Left ventricle myocardium superior (tissue), 1 donor: ENCODE measurements around the gene MARVELD3. TPM values are rescaled to one million over a fixed set of nuclear protein-coding genes. Genes with fewer than 3 reads are reported as not detected.
"Not testable (repeated sequence)": the region's sequence is repeated elsewhere in the genome, so short reads cannot be mapped to it uniquely, and the experiment has no call there.

Experiments
- ATAC-seq: fragments of 200-7000 bp; cut with Tn5 transposase; one replicate; pipeline ENCODE4 v1.9.1; 2020; ENCODE audit warnings: mild to moderate bottlenecking, moderate library complexity
- DNase-seq: peaks from one replicate; pipeline ENCODE4 v3.0.0-alpha.2; 2020
- intact Hi-C: fragments of 100-400 bp; cut with micrococcal nuclease; formaldehyde crosslinking; loops from one replicate; pipeline ENCODE4 v1.11.0; 2022
- total RNA-seq: library from RNA; stranded (reverse); fragmentation: NEBNext Ultra II Directional; extraction: Animal tissue kit (Norgen Biotek cat#: 25700); gene quantifications from one replicate; pipeline ENCODE4 v1.2.1, GENCODE V29; 2021
- donor health status: DM: no; HTN: yes; CAD: no; lungs with severe emphysema.

The MARVELD3 gene
- total RNA-seq, 1 donor from 2014 or later: not detected

DNA sequence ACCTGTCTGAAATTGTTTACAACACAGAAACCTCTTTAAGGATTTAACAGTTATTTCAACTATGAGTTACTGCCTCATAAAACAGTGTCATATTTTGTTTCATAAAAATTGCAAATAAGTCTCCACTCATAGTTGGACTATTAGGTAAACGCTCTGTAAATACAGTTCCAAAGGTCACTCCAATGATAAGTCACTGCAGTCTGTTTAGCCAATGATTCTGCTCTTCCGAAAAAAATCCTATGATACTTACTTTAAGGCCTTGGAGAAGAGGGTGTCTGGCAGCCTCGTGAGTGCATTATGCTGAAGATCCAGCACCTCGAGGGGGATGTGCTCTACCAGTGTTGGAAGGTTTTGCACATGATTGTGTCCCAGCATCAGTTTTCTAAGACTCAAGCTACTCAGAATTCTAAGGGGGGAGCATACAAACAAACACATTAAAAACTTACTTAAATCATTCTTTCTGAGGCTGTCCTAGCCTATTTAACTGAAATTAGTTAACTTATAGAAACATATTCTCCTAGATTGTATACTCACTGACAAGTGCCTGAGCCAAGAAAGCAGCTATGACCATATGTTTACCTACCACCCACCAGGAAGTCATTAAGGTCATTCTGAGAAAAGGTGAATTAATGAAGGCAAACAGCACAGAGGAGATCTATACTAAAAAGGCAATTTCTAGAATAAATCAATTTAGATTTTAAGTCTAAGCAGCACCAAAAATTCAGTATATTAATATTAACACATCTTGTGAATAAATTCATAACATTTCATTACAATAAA, 41.1 kb downstream of the MARVELD3 start:
- intact Hi-C loops: no loop called here
- no peak for DNase-seq
- no peak for ATAC-seq

DNA sequence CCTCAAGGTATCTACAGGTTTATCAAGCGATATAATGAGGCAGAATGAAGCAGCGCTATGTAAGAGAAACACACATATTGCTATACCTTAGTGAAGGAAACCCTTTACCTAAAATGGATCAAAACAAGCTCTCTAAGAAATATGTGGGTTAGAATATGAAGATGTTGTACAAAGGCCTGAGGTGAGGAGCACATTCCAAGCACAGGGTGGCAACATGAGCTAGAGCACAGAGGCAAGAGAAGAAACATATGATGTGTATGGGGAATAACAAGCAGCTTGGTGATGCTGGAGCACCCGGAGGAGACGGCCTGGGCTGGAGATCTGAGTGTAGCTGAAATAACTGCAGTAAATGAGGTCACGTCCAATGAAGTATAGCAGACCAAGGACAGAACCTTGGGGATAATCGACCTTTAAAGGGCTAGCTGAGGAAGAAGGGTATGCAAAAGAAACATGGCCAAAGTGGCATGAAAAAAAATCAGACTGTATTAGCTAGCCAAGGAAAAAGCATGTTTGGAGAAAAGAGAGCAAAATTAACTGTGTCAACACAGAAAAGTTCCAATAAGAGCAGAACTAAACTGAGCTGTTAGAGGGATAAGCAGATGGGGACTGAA, 44.0 kb downstream of the MARVELD3 start:
- ATAC-seq (no peak), DNase-seq (no peak)
- intact Hi-C loops: no loop called here

DNA sequence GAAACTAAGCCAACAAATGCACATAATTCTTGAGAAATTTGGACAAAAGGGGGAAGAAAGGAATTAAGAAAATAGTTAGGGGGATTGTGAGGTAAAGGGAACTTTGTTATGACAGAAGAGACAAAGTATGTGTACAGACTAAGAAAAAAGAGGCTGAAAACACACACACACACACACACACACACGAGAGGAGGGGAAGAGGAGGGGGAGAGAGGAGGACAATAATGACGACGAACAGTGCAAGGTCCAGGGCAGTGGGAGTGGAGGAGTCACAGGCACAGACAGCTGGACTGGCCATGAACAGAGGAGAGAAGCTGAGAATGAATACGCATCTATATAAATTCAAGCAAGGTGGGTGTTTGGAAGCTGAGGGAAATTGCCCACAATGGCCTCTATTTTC, 44.6 kb downstream of the MARVELD3 start:
- no peak for ATAC-seq
- DNase-seq: no peak
- intact Hi-C loops: no loop called here

DNA sequence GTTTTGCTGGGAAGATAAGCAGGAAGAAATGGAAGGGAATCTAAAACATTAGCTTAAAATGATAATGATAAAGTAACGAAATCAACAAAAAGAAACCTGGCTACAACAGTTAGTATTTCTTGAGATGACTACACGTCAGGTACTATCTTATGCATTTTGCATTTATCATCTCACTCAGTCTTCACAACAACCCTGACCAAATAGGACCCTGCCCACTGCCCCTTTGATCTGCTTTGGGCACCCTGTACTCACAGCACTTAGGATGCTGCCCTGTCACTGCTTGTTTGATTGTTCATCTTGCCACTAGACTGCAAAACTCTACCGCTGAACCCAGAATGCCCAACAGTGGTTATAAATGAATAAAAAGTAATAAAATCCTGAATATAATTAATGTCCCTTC, 45.2 kb downstream of the MARVELD3 start:
- ATAC-seq: no peak
- intact Hi-C loops: no loop called here
- DNase-seq: no peak

DNA sequence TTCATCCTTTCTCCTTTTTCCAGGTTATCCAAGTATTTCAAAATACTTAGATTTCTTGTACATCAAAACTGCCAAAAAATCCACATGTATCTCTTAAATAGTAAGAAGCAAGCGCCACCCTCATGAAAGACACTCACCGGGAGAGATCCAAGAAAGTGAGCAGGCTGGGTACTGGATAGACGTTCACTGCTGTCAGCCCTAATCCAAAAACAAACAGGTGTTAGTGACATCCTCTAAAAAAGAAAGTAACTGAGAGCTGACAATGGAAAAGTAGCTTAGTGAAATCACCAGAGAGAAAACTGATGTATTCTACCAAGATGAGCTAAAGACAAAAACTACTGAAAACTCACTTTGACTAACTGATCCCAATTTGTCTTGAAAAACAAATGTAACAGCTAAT, 46.1 kb downstream of the MARVELD3 start:
- intact Hi-C loops: no loop called here
- ATAC-seq: no peak
- no peak for DNase-seq

DNA sequence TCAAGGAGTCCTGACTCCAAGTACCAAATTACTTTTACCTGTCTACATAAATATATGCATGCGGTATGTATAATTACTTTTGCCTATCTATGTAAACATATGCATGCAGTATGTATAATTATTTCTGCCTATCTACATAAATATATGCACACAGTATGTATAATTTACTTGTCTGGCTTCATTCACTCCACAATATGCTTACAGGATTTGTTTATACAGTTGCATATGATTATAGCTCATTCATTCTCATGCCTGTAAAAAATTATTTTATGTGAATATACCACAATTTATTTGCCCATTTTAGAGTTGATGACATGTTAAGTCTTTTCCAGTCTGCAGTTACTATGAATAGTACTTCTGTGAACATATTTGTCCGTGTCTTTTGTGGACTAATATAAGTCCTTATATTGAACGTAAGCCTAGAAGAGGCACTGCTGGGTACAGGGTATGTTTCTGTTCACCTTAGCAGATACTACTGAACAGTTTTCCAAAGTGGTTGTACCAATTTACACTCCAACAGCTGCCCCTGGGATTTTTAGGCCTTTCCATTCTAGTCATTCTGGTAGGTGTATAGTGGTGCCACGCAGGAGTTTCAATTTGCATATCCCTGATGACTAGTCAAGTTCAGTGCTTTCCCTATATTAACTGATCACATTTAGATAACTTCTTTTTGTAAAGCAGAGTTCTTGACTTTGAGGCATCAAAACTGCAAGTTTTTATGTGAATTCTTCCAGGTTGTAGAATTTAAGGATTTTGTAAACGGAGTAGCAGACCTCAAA, 47.0 kb downstream of the MARVELD3 start:
- ATAC-seq (no peak), DNase-seq (no peak)
- intact Hi-C loops: no loop called here

DNA sequence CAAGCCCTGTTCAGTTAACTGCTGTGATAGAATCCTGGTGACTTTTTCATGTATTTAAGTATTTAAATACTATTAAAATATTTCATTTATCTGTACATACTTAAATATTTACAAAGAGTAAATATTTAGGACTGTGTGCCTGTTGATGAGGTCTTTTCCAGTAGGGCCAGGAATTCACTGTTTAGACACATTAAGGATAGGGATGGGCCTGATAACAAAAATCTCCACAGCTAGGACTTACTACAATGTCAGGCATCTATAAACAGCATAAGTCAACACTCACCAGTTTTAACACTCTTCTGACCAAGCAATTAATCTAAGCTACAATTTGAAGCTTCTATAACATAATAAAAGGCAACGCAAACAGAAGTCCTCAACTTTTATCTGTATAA, 47.6 kb downstream of the MARVELD3 start:
- intact Hi-C loops: no loop called here
- ATAC-seq (no peak), DNase-seq (no peak)

DNA sequence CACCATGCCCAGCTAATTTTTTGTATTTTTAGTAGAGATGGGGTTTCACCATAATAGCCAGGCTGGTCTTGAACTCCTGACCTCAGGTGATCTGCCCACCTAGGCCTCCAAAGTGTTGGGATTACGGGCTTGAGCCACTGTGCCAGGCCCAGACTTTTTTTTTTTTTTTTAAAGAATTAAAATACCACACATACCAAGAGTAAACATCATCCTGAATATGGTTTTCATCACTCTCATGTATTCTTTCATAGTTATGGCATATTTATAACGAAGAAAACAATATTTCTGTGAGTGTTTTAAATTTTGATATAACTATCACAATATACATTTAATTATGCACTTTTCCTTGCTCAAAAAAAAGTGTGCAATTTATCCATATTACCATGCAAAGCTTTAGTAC, 48.2 kb downstream of the MARVELD3 start:
- DNase-seq (no peak), ATAC-seq (no peak)
- intact Hi-C loops: no loop called here

DNA sequence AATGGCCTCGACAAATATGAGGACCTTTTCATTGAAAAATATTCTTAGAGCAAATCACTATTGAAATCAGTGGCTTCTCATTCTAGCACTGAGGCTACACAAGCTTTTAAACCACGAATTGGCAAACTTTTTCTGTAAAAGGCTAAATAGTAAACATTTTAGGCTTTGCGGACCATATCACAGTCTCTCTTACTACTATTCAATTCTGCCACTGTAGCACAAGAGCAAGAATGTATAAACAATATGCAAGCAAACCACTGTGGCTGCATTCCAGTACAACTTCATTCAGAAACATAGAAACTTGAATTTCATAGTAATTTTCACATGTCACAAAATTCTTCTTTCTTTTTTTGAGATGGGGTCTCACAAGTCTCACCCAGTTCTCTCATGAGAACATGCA, 49.4 kb downstream of the MARVELD3 start:
- DNase-seq (no peak), ATAC-seq (no peak)
- intact Hi-C loops: no loop called here

DNA sequence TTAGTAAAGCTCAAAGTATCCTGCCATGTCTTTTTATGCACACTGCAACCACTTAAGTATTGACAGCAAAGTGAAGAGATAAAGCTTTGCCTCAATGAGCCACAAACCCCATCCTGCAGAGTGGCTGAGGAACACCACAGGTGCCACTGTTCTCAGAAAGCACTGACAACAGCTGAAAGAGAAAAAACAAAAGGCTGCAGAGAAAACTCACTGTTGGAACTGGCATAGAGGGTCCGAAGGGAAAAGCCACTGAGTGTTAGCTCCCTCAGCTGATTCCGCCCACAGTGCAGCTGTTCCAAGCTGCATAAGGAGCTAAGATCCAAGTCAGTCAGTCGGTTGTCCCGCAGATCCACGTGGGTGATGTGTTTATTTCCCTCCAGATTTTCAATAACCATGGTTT, 50.3 kb downstream of the MARVELD3 start:
- ATAC-seq: no peak
- intact Hi-C loops: no loop called here
- DNase-seq: no peak

DNA sequence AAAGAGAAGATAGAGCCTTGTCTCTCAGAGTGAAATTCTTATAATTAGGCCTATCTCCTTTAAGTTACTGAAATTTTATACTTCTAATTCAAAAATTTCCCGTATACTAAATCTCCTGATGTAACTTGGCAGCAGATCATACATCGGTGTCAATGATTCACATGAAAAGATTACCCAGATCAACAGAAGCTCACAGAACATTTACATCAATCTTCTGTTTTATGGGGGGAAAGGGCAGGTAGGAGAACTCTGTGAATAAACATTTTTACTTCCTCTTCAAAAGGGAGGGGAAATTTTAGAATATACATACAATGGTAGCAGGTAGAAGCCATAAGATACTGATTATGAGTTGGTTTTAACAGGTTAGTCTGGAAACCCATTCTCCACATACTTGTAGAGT, 55.4 kb downstream of the MARVELD3 start:
- DNase-seq (no peak), ATAC-seq (no peak)
- intact Hi-C loops: no loop called here

DNA sequence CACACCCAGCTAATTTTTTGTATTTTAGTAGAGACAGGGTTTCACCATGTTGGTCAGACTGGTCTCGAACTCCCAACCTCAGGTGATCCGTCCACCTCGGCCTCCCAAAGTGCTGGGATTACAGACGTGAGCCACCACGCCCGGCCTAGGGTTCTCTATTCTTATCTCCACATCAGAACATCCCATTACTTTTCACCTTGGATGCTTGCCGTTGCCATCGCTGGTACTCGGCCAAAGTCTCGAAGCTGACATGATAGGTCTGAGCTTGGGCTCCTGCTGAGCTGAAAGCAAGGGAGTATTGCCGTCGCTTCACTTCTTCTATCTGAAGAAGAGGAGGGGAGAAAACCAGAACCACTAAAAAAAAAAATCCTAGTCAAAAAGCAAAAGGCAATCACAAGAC, 58.3 kb downstream of the MARVELD3 start:
- ATAC-seq, intact Hi-C loops, DNase-seq: not testable (repeated sequence)

Other genes starting within 250 kb of the MARVELD3 start
- gene TLE7, start 184.1 kb upstream of the MARVELD3 start, total RNA-seq: not detected
- gene ZNF23, start 163.9 kb upstream of the MARVELD3 start, total RNA-seq: 5.4 TPM
- 2.0 TPM for gene ZNF19, start 136.9 kb upstream of the MARVELD3 start, total RNA-seq
- not detected for gene CHST4, start 99.8 kb upstream of the MARVELD3 start, total RNA-seq
- gene TAT, start 49.1 kb upstream of the MARVELD3 start, total RNA-seq: not detected
- gene PHLPP2, start 98.5 kb downstream of the MARVELD3 start, total RNA-seq: 3.4 TPM
- 33.7 TPM for gene AP1G1, start 182.7 kb downstream of the MARVELD3 start, total RNA-seq
- gene ATXN1L, start 219.8 kb downstream of the MARVELD3 start, total RNA-seq: 14.4 TPM